SU-DHL-6 (cell line): ENCODE data around the gene ARPC4.

Experiments used
- H2AFZ ChIP-seq: fragments of 200-600 bp; sonication (generic); 2 replicates; pipeline ENCODE4 v1.6.1; 2014; ENCODE audit warnings: low read depth, mild to moderate bottlenecking, moderate library complexity, mixed read lengths, antibody characterized with exemption, low read length; ENCODE audit not compliant: severe bottlenecking
- H3F3A ChIP-seq: fragments of 200-600 bp; shearing (Covaris generic); 2 replicates; pipeline ENCODE4 v1.6.0; 2016; ENCODE audit warnings: antibody characterized with exemption, mild to moderate bottlenecking; ENCODE audit not compliant: insufficient read depth
- H3K27ac ChIP-seq: fragments of 200-600 bp; sonication (generic); 2 replicates; pipeline ENCODE4 v1.5.1; 2016; ENCODE audit warnings: low read depth, mild to moderate bottlenecking, low read length, moderate library complexity, mixed read lengths
- H3K27me3 ChIP-seq: fragments of 200-600 bp; sonication (generic), shearing (Covaris generic); 2 replicates; pipeline ENCODE4 v1.6.0; 2014; ENCODE audit warnings: mild to moderate bottlenecking, low read length
- H3K36me3 ChIP-seq: fragments of 200-600 bp; sonication (generic); 2 replicates; pipeline ENCODE4 v1.6.1; 2014; ENCODE audit warnings: mild to moderate bottlenecking, low read length, mixed read lengths
- H3K4me2 ChIP-seq: fragments of 300-600, 200-600 bp; shearing (Covaris generic), sonication (generic); 2 replicates; pipeline ENCODE4 v1.6.0; 2014; ENCODE audit warnings: low read length, low read depth, mild to moderate bottlenecking; ENCODE audit not compliant: poor library complexity, severe bottlenecking
- H3K4me3 ChIP-seq: fragments of 200-600 bp; sonication (generic); 2 replicates; pipeline ENCODE4 v1.5.1; 2014; ENCODE audit warnings: antibody characterized with exemption, low read length, mild to moderate bottlenecking, mixed read lengths; ENCODE audit not compliant: insufficient read depth, poor library complexity, severe bottlenecking
- H3K79me2 ChIP-seq: fragments of 200-600 bp; sonication (generic); 2 replicates; pipeline ENCODE4 v1.6.1; 2014; ENCODE audit warnings: mild to moderate bottlenecking, low read length, moderate library complexity; ENCODE audit not compliant: insufficient read depth
- H3K9ac ChIP-seq: fragments of 200-600 bp; sonication (generic); 2 replicates; pipeline ENCODE4 v1.7.0; 2014; ENCODE audit warnings: mild to moderate bottlenecking, low read length
- H3K9me2 ChIP-seq: fragments of 200-600 bp; sonication (generic); replicated peaks from 2 replicates; pipeline ENCODE4 v1.6.1; 2014; ENCODE audit warnings: low read length; ENCODE audit not compliant: insufficient read depth
- H3K9me3 ChIP-seq: fragments of 200-600 bp; sonication (generic); 2 replicates; pipeline ENCODE4 v1.6.1; 2014; ENCODE audit warnings: low read length, mixed read lengths; ENCODE audit not compliant: insufficient read depth
- H4K20me1 ChIP-seq: fragments of 200-600 bp; sonication (generic); 2 replicates; pipeline ENCODE4 v1.6.1; 2014; ENCODE audit warnings: low read depth, mild to moderate bottlenecking, antibody characterized with exemption, low read length, moderate library complexity, mixed read lengths
- EZH2phosphoT487 ChIP-seq: fragments of 200-600 bp; sonication (generic), shearing (Covaris generic); conservative IDR thresholded peaks from 2 replicates; pipeline ENCODE4 v1.6.1; 2018; ENCODE audit warnings: mild to moderate bottlenecking, antibody characterized with exemption, low read length, moderate library complexity, mixed read lengths
- TF ChIP-seq, protein P1 (sequence below): fragments of 200-600 bp; sonication (generic); IDR thresholded peaks from one replicate; pipeline ENCODE4 v1.5.1; 2017; ENCODE audit warnings: antibody characterized with exemption, mild to moderate bottlenecking, low read length, moderate library complexity; ENCODE audit not compliant: insufficient read depth, poor library complexity, severe bottlenecking

ARPC4 gene

DNA sequence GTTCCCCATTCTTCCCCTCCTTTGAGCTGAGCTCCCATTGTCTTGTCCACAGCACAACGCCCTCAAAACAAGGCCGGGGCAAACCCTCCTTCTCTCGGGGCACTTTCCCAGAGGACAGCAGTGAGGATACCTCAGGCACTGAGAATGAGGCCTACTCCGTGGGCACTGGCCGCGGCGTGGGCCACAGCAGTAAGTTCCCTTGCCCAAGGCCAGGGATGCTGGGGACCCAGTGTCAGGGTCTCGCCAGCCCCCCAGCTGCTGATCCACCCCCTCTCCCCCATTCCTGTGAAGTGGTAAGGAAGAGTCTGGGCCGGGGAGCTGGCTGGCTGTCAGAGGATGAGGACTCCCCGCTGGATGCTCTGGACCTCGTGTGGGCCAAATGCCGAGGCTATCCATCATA lies 47.4 kb upstream of the ARPC4 start:
- Histone ChIP-seq H2AFZ (no peak overlapping the region), H3K4me3 (no peak overlapping the region), H3K36me3 (no peaks in the 10 kb centered on the region), H3K9ac (no peak overlapping the region), H3K9me2 (no peaks in the 10 kb centered on the region), H3K4me2 (no peak overlapping the region), H4K20me1 (no peaks in the 10 kb centered on the region), H3K9me3 (no peaks in the 10 kb centered on the region), H3K79me2 (peaks cover 4% of the 10 kb centered on the region), H3K27ac (no peak overlapping the region), H3K27me3 (no peaks in the 10 kb centered on the region), H3F3A (no peaks in the 10 kb centered on the region; the same call in 1 of the 2 replicates)
- TF ChIP-seq, protein P1, sequence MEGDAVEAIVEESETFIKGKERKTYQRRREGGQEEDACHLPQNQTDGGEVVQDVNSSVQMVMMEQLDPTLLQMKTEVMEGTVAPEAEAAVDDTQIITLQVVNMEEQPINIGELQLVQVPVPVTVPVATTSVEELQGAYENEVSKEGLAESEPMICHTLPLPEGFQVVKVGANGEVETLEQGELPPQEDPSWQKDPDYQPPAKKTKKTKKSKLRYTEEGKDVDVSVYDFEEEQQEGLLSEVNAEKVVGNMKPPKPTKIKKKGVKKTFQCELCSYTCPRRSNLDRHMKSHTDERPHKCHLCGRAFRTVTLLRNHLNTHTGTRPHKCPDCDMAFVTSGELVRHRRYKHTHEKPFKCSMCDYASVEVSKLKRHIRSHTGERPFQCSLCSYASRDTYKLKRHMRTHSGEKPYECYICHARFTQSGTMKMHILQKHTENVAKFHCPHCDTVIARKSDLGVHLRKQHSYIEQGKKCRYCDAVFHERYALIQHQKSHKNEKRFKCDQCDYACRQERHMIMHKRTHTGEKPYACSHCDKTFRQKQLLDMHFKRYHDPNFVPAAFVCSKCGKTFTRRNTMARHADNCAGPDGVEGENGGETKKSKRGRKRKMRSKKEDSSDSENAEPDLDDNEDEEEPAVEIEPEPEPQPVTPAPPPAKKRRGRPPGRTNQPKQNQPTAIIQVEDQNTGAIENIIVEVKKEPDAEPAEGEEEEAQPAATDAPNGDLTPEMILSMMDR, result no peak
- no peak for TF ChIP-seq EZH2phosphoT487

GRCh38 chr3:9746330-9746729 lies 46.6 kb upstream of the ARPC4 start:
- H3K4me3 ChIP-seq, result no peak overlapping the region
- no peaks in the 10 kb centered on the region for H3K9me2 ChIP-seq
- H3F3A ChIP-seq, result peaks cover 4% of the 10 kb centered on the region; the same call in 1 of the 2 replicates
- H2AFZ ChIP-seq, result no peak overlapping the region
- H4K20me1 ChIP-seq, result no peaks in the 10 kb centered on the region
- H3K79me2 ChIP-seq, result peaks cover 12% of the 10 kb centered on the region
- no peaks in the 10 kb centered on the region for H3K9me3 ChIP-seq
- H3K9ac ChIP-seq, result no peak overlapping the region
- no peaks in the 10 kb centered on the region for H3K36me3 ChIP-seq
- no peaks in the 10 kb centered on the region for H3K27me3 ChIP-seq
- no peak overlapping the region for H3K27ac ChIP-seq
- no peak for TF ChIP-seq EZH2phosphoT487
- TF ChIP-seq, protein P1, result no peak
- H3K4me2 ChIP-seq, result no peak overlapping the region

DNA sequence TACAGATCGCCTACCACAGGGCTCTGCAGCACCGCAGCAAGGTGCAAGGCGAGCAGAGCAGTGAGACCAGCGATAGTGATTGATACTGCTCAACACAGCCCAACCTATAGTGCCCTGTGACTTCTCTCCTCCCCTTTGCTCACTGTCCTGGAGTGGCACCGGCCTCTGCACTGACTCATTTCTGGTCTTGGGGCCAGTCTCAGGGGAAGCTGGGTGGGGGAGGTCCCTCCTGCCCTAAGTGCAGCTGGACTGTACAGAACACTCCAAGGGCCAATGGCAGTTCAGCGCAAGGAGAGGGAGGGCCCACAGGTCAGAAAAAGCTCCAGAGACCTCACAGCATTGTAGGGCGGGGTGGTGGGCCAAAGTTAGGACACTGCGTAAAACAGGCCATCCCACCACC lies 45.6 kb upstream of the ARPC4 start:
- H3K9me3 ChIP-seq, result no peaks in the 10 kb centered on the region
- H4K20me1 ChIP-seq, result no peaks in the 10 kb centered on the region
- H3F3A ChIP-seq, result peaks cover 12% of the 10 kb centered on the region; the same call in 1 of the 2 replicates
- H3K9me2 ChIP-seq, result no peaks in the 10 kb centered on the region
- no peak overlapping the region for H2AFZ ChIP-seq
- no peak overlapping the region for H3K9ac ChIP-seq
- no peak overlapping the region for H3K4me2 ChIP-seq
- H3K79me2 ChIP-seq, result peaks cover 20% of the 10 kb centered on the region
- no peak overlapping the region for H3K27ac ChIP-seq
- no peaks in the 10 kb centered on the region for H3K27me3 ChIP-seq
- no peaks in the 10 kb centered on the region for H3K36me3 ChIP-seq
- TF ChIP-seq EZH2phosphoT487, result no peak
- TF ChIP-seq, protein P1, result no peak
- no peak overlapping the region for H3K4me3 ChIP-seq
